H1 (cell line): ENCODE results near the gene DYRK1A.
"Not testable (repeated sequence)": the region's sequence is repeated elsewhere in the genome, so short reads cannot be mapped to it uniquely, and the experiment has no call there.

Experiments used
- ASH2L ChIP-seq: fragments of 200-600, 300-600 bp; sonication (generic); IDR thresholded peaks from one replicate; pipeline ENCODE4 v1.7.1; 2017; ENCODE audit warnings: low read length
- ATF3 ChIP-seq: IDR thresholded peaks from 2 replicates; pipeline ENCODE4 v1.6.1; 2011; ENCODE audit warnings: low read depth, mild to moderate bottlenecking, low read length; ENCODE audit not compliant: insufficient read depth
- CEBPB ChIP-seq: IDR thresholded peaks from 2 replicates; pipeline ENCODE4 v1.6.1; 2012; ENCODE audit warnings: low read depth, low read length
- POLR2A ChIP-seq, 2 experiments: IDR thresholded peaks; 1 replicate in 1 of 2; 2 replicates in 1 of 2; pipeline ENCODE4 v1.6.1; 2011; ENCODE audit warnings: low read depth in 2 of 2, low read length in 2 of 2, mild to moderate bottlenecking in 2 of 2; ENCODE audit errors: control extremely low read depth in 1 of 2
- POLR2AphosphoS5 ChIP-seq: IDR thresholded peaks from 2 replicates; pipeline ENCODE4 v1.6.1; 2011; ENCODE audit warnings: low read depth, low read length

GRCh38 chr21:37541128-37541527 lies 174.6 kb downstream of the DYRK1A start:
- TF ChIP-seq CEBPB; ATF3; ASH2L; POLR2A (IDR thresholded peaks at IDR 0.05; ENCODE audit: control extremely low read depth in 1 of 2, low read depth in 2 of 2, low read length in 2 of 2); POLR2AphosphoS5: not testable (repeated sequence)
